Osteoblast (primary cell): ENCODE measurements around the gene ENTR1. TPM values are rescaled to one million over a fixed set of nuclear protein-coding genes. Genes with fewer than 3 reads are reported as not detected.

Source experiments
- DNase-seq: peaks from one replicate; pipeline ENCODE4 v3.0.0; 2011; ENCODE audit warnings: low spot score, mixed read lengths; ENCODE audit not compliant: insufficient read length; ENCODE audit errors: missing footprints
- H2AFZ ChIP-seq: 2 replicates; pipeline ENCODE4 v1.6.0; 2011; ENCODE audit warnings: mild to moderate bottlenecking, low read length
- H3K27ac ChIP-seq: 2 replicates; pipeline ENCODE4 v1.5.1; 2011; ENCODE audit warnings: mild to moderate bottlenecking, low read depth, low read length, moderate library complexity
- H3K27me3 ChIP-seq: 2 replicates; pipeline ENCODE4 v1.6.0; 2012; ENCODE audit warnings: mild to moderate bottlenecking, control low read depth, inconsistent platforms, low read length, moderate library complexity; ENCODE audit not compliant: insufficient read depth
- H3K36me3 ChIP-seq: 2 replicates; pipeline ENCODE4 v1.5.1; 2011; ENCODE audit warnings: mild to moderate bottlenecking, low read length, control low read depth, moderate library complexity; ENCODE audit not compliant: insufficient read depth
- H3K4me1 ChIP-seq: 2 replicates; pipeline ENCODE4 v1.5.1; 2011; ENCODE audit warnings: mild to moderate bottlenecking, low read length, control low read depth, moderate library complexity; ENCODE audit not compliant: insufficient read depth
- H3K4me2 ChIP-seq: 2 replicates; pipeline ENCODE4 v1.6.0; 2011; ENCODE audit warnings: mild to moderate bottlenecking, low read length; ENCODE audit not compliant: insufficient read depth
- H3K4me3 ChIP-seq: fragments of 200-600 bp; sonication (generic); 3 replicates; pipeline ENCODE4 v1.5.1; 2012; ENCODE audit warnings: mild to moderate bottlenecking, low read length, inconsistent platforms; ENCODE audit not compliant: insufficient read depth
- H3K79me2 ChIP-seq: 2 replicates; pipeline ENCODE4 v1.6.0; 2012; ENCODE audit warnings: mild to moderate bottlenecking, low read length, control low read depth, inconsistent platforms; ENCODE audit not compliant: insufficient read depth
- H3K9me3 ChIP-seq: 2 replicates; pipeline ENCODE4 v1.5.1; 2011; ENCODE audit warnings: low read depth, low read length, control low read depth
- H4K20me1 ChIP-seq: 2 replicates; pipeline ENCODE4 v1.6.0; 2012; ENCODE audit warnings: mild to moderate bottlenecking, low read length, control low read depth; ENCODE audit not compliant: insufficient read depth
- CTCF ChIP-seq: IDR thresholded peaks from 2 replicates; pipeline ENCODE4 v1.5.1; 2011; ENCODE audit warnings: mild to moderate bottlenecking, low read depth, low read length, moderate library complexity; ENCODE audit errors: extremely low read depth
- total RNA-seq: library from RNA; depleted of rRNA; stranded (reverse); fragments of >200 nt; gene quantifications from 2 replicates; pipeline ENCODE4 v1.2.3, GENCODE V29; 2012

ENTR1 gene
- total RNA-seq, 1 donor = 40.2 TPM

- Histone ChIP-seq H3K36me3 (peaks cover 63% of the 10 kb centered on the region), H3K4me2 (no peak overlapping the region), H3K27me3 (no peaks in the 10 kb centered on the region), H3K27ac (no peak overlapping the region), H3K4me1 (peaks cover 12% of the 10 kb centered on the region), H2AFZ (no peak overlapping the region), H3K4me3 (no peak overlapping the region), H3K79me2 (peaks cover 33% of the 10 kb centered on the region), H3K9me3 (no peaks in the 10 kb centered on the region), H4K20me1 (peaks cover 21% of the 10 kb centered on the region)
- no peak for TF ChIP-seq CTCF
- no peak for DNase-seq
Observed at GRCh38 chr9:136395345-136396218, 14.8 kb downstream of the ENTR1 start.

GRCh38 chr9:136395020-136395340, 15.4 kb downstream of the ENTR1 start:
- Histone ChIP-seq H4K20me1 (peaks cover 21% of the 10 kb centered on the region), H3K4me2 (no peak overlapping the region), H3K79me2 (peaks cover 33% of the 10 kb centered on the region), H3K27me3 (no peaks in the 10 kb centered on the region), H3K4me1 (peaks cover 7% of the 10 kb centered on the region), H3K36me3 (peaks cover 66% of the 10 kb centered on the region), H2AFZ (no peak overlapping the region), H3K4me3 (no peak overlapping the region), H3K27ac (no peak overlapping the region), H3K9me3 (no peaks in the 10 kb centered on the region)
- no peak for TF ChIP-seq CTCF
- DNase-seq = no peak

GRCh38 chr9:136394312-136395019, 15.9 kb downstream of the ENTR1 start:
- Histone ChIP-seq H3K9me3 (no peaks in the 10 kb centered on the region), H3K79me2 (peaks cover 28% of the 10 kb centered on the region), H3K27ac (no peak overlapping the region), H3K4me1 (peaks cover 7% of the 10 kb centered on the region), H4K20me1 (peaks cover 20% of the 10 kb centered on the region), H3K36me3 (peaks cover 69% of the 10 kb centered on the region), H2AFZ (no peak overlapping the region), H3K4me2 (no peak overlapping the region), H3K27me3 (no peaks in the 10 kb centered on the region), H3K4me3 (no peak overlapping the region)
- no peak for TF ChIP-seq CTCF
- no peak for DNase-seq

GRCh38 chr9:136393531-136393930, 16.9 kb downstream of the ENTR1 start:
- H3K4me1 ChIP-seq = peaks cover under 1% of the 10 kb centered on the region
- no peak overlapping the region for H2AFZ ChIP-seq
- peaks cover 14% of the 10 kb centered on the region for H4K20me1 ChIP-seq
- no peak for DNase-seq
- no peaks in the 10 kb centered on the region for H3K27me3 ChIP-seq
- peaks cover 18% of the 10 kb centered on the region for H3K79me2 ChIP-seq
- H3K4me3 ChIP-seq = no peak overlapping the region
- TF ChIP-seq CTCF = no peak
- H3K27ac ChIP-seq = no peak overlapping the region
- H3K4me2 ChIP-seq = no peak overlapping the region
- peaks cover 77% of the 10 kb centered on the region for H3K36me3 ChIP-seq
- no peaks in the 10 kb centered on the region for H3K9me3 ChIP-seq
